ENCODE data around the gene C1QB. TPM values are rescaled to one million over a fixed set of nuclear protein-coding genes. Genes with fewer than 3 reads are reported as not detected.

Gene C1QB
- total and polyA plus RNA-seq, 11 donors, result 16.6 to 667 (median 77.4) TPM

DNA sequence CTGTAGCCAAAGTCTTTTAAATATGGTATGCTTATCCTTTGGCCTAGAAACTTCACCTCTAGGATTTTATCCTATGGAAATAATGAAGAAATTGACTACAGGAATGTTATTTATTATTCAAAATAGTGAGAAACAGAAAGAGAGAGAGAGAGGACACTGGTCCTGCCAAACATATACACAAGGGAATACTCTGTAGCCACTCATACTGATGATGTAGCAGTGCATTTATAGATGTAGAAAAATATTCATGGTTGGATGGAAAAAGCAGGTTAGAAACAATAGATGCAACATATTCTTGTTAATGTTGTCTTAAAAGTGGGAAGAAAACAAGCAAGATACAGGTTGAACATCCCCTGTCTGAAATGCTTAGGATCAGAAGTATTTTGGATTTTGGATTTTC, 35.4 kb downstream of the C1QB start:
- no peaks in the 10 kb centered on the region for H3K36me3 ChIP-seq
- no peak overlapping the region for H3K4me3 ChIP-seq
- ATAC-seq, result no peak
- no peaks in the 10 kb centered on the region for H3K9me3 ChIP-seq
- no peaks in the 10 kb centered on the region for H3K4me1 ChIP-seq
- TF ChIP-seq, protein P1, sequence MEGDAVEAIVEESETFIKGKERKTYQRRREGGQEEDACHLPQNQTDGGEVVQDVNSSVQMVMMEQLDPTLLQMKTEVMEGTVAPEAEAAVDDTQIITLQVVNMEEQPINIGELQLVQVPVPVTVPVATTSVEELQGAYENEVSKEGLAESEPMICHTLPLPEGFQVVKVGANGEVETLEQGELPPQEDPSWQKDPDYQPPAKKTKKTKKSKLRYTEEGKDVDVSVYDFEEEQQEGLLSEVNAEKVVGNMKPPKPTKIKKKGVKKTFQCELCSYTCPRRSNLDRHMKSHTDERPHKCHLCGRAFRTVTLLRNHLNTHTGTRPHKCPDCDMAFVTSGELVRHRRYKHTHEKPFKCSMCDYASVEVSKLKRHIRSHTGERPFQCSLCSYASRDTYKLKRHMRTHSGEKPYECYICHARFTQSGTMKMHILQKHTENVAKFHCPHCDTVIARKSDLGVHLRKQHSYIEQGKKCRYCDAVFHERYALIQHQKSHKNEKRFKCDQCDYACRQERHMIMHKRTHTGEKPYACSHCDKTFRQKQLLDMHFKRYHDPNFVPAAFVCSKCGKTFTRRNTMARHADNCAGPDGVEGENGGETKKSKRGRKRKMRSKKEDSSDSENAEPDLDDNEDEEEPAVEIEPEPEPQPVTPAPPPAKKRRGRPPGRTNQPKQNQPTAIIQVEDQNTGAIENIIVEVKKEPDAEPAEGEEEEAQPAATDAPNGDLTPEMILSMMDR (IDR thresholded peaks at IDR 0.05), result no peak
- TF ChIP-seq POLR2A (IDR thresholded peaks at IDR 0.05), result no peak
- peaks cover 0 to 37% (median 18%) of the 10 kb centered on the region in 9 donors for H3K27me3 ChIP-seq
- H3K27ac ChIP-seq, result no peak overlapping the region
- DNase-seq, result no peak
- intact Hi-C loops (cut with DNase I), result no loop called here

DNA sequence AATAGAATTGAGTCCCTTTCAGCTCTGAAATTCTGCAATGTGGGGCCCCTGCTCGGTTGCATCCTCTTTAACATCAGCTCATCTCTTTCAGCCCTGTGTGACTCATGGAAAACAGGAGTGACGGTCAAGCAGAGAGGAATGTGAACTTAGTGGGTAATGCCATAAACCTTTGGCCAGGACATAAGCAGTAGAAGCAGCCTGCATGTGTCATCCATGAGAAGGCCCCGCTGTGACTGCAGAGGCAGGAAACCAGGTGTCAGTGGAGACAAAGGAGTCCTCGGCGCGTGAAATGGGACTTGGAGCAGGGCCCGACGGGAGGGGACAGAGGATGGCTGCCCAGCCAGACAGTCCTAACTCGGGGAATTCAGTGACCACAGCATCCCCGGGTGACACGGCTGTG, 36.5 kb downstream of the C1QB start:
- Histone ChIP-seq H3K27ac (no peak overlapping the region), H3K27me3 (peaks cover 0 to 33% (median 18%) of the 10 kb centered on the region in 9 donors), H3K4me3 (no peak overlapping the region), H3K4me1 (no peaks in the 10 kb centered on the region), H3K9me3 (no peaks in the 10 kb centered on the region), H3K36me3 (no peaks in the 10 kb centered on the region)
- intact Hi-C loops (cut with DNase I), result no loop called here
- DNase-seq, result no peak
- 54 to 65% (median 61%) methylated on average over 11 of the region's 11 CpGs for WGBS, 4 donors
- no peak for ATAC-seq
- no peak for TF ChIP-seq POLR2A (IDR thresholded peaks at IDR 0.05)
- TF ChIP-seq, protein P1 (IDR thresholded peaks at IDR 0.05), result no peak

DNA sequence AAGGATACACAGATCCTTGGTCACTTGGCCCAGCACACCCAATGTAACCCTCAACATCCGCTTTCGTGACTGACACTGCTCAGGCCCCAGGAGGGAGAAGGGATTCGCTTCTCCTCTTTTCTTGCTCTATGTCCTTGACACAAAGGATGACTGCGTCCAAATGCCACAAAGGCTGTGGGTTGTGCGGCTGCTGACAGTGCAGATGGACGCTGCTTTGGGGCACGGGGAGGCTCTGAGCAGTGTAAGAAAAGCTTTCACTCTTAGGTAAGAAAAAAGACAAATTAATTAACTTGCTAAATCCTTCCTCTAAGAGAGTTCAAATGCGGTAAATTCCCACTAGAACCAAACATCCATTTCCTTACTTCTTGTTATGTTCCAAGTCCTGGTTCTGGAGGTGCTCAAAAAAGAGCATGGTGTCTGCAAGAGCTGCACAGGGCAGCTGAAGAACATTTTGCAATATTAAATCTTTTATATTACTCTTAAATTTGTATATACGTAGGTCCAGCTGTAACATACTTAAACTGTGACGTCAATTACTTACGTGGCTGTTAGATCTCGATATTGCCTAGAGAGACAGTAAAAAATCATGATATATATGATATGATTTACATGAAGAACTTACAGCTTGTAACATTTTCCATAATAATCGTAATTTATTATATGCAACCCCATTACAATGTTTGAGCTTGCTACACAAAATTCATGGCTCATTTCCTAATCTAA, 38.2 kb downstream of the C1QB start:
- Histone ChIP-seq H3K36me3 (no peaks in the 10 kb centered on the region), H3K9me3 (no peaks in the 10 kb centered on the region), H3K4me3 (no peak overlapping the region), H3K27ac (no peak overlapping the region), H3K27me3 (peaks cover 0 to 24% (median 13%) of the 10 kb centered on the region in 9 donors), H3K4me1 (no peaks in the 10 kb centered on the region)
- TF ChIP-seq, protein P1 (IDR thresholded peaks at IDR 0.05), result no peak
- no peak for TF ChIP-seq POLR2A (IDR thresholded peaks at IDR 0.05)
- DNase-seq (no peak), ATAC-seq (no peak)
- 74 to 81% (median 78%) methylated on average over 13 of the region's 13 CpGs for WGBS, 4 donors
- intact Hi-C loops (cut with DNase I), result no loop called here

DNA sequence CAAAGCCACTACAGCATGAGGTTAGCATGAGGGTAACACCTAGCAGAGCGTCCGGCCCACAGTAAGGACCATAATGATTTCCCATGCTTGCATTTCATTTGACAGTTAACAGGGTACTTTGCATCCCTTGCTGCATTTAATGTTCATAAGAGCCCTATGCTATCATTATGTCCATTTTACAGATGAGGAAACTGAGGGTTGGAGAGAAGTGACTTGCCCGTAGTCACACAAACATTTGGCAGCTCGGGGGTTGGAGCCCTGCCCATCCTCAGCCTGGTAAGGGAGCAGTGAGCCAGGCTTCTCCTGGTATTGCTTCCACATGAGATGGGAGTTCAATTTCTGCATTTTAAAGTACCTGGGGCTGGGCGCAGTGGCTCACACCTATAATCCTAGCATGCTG, 41.1 kb downstream of the C1QB start:
- H3K27me3 ChIP-seq, result peaks cover 0 to 5% (median 0%) of the 10 kb centered on the region in 9 donors
- H3K4me3 ChIP-seq, result no peak overlapping the region
- ATAC-seq, result no peak
- H3K9me3 ChIP-seq, result no peaks in the 10 kb centered on the region
- H3K27ac ChIP-seq, result no peak overlapping the region
- DNase-seq, result no peak
- H3K4me1 ChIP-seq, result no peaks in the 10 kb centered on the region
- no peaks in the 10 kb centered on the region for H3K36me3 ChIP-seq
- WGBS, 4 donors, result 87 to 92% (median 87%) methylated on average over 5 of the region's 5 CpGs
- TF ChIP-seq, protein P1 (IDR thresholded peaks at IDR 0.05), result no peak
- no peak for TF ChIP-seq POLR2A (IDR thresholded peaks at IDR 0.05)
- intact Hi-C loops (cut with DNase I), result no loop called here

All from heart left ventricle (tissue), 16 donors.